ENCODE data around the gene CD81. TPM values are rescaled to one million over a fixed set of nuclear protein-coding genes. Genes with fewer than 3 reads are reported as not detected.
"Not testable (repeated sequence)": the region's sequence is repeated elsewhere in the genome, so short reads cannot be mapped to it uniquely, and the experiment has no call there.

The CD81 gene
- total RNA-seq, 2 experiments from 2014 or later, result 118 to 145 TPM

GRCh38 chr11:2358754-2359442 lies 18.2 kb upstream of the CD81 start:
- no peak overlapping the region for H3K27ac Mint-ChIP-seq
- intact Hi-C loops (cut with DNase I, micrococcal nuclease), result no loop called here
- no peaks in the 10 kb centered on the region for H3K9me3 Mint-ChIP-seq (ENCODE audit: low read depth)
- DNase-seq (no peak), ATAC-seq (no peak)
- H3K27me3 Mint-ChIP-seq, result no peaks in the 10 kb centered on the region
- CTCF ChIA-PET, result interaction anchor here (0.6 to 0.8 kb wide), 2 partner anchors 54 to 58 kb away, joined by 3 read pairs; no protein-coding TSS in a partner anchor
- H3K4me3 Mint-ChIP-seq, result no peak overlapping the region
- H3K36me3 Mint-ChIP-seq (ENCODE audit: low read depth), result no peaks in the 10 kb centered on the region
- POLR2A ChIA-PET, result no interaction called here
- no peaks in the 10 kb centered on the region for H3K4me1 Mint-ChIP-seq

GRCh38 chr11:2359557-2359956 lies 17.6 kb upstream of the CD81 start:
- Mint-ChIP-seq H3K4me1 (no peaks in the 10 kb centered on the region), H3K27ac (no peak overlapping the region), H3K36me3 (ENCODE audit: low read depth) (no peaks in the 10 kb centered on the region), H3K9me3 (ENCODE audit: low read depth) (no peaks in the 10 kb centered on the region), H3K4me3 (no peak overlapping the region), H3K27me3 (no peaks in the 10 kb centered on the region)
- ChIA-PET CTCF (interaction anchor here (0.5 to 0.6 kb wide), 2 partner anchors 55 to 186 kb away, joined by 3 read pairs; no protein-coding TSS in a partner anchor), POLR2A (no interaction called here)
- DNase-seq (no peak), ATAC-seq (no peak)
- intact Hi-C loops (cut with DNase I, micrococcal nuclease), result no loop called here

- Mint-ChIP-seq H3K36me3 (ENCODE audit: low read depth) (no peaks in the 10 kb centered on the region), H3K4me1 (no peaks in the 10 kb centered on the region), H3K27ac (no peak overlapping the region), H3K9me3 (ENCODE audit: low read depth) (no peaks in the 10 kb centered on the region), H3K4me3 (no peak overlapping the region), H3K27me3 (no peaks in the 10 kb centered on the region)
- intact Hi-C loops (cut with DNase I, micrococcal nuclease), result no loop called here
- ChIA-PET CTCF (interaction anchor here (0.5 kb wide), 1 partner anchor 186 kb away, joined by 3 read pairs; no protein-coding TSS in a partner anchor), POLR2A (no interaction called here)
- DNase-seq, result no peak
- no peak for ATAC-seq
Measured at GRCh38 chr11:2360081-2360642, 16.9 kb upstream of the CD81 start.

- POLR2A ChIA-PET, result no interaction called here
- H3K27me3 Mint-ChIP-seq, result no peaks in the 10 kb centered on the region
- H3K36me3 Mint-ChIP-seq (ENCODE audit: low read depth), result no peaks in the 10 kb centered on the region
- no peak overlapping the region for H3K27ac Mint-ChIP-seq
- DNase-seq (no peak), ATAC-seq (no peak)
- H3K9me3 Mint-ChIP-seq (ENCODE audit: low read depth), result no peaks in the 10 kb centered on the region
- no peak overlapping the region for H3K4me3 Mint-ChIP-seq
- intact Hi-C loops (cut with DNase I, micrococcal nuclease), result no loop called here
- no peaks in the 10 kb centered on the region for H3K4me1 Mint-ChIP-seq
- CTCF ChIA-PET, result no interaction called here
Measured at GRCh38 chr11:2361565-2361964, 15.5 kb upstream of the CD81 start.

GRCh38 chr11:2362414-2362813 lies 14.7 kb upstream of the CD81 start:
- ChIA-PET CTCF (no interaction called here), POLR2A (no interaction called here)
- Mint-ChIP-seq H3K27ac (no peak overlapping the region), H3K4me3 (no peak overlapping the region), H3K27me3 (no peaks in the 10 kb centered on the region), H3K36me3 (ENCODE audit: low read depth) (no peaks in the 10 kb centered on the region), H3K9me3 (ENCODE audit: low read depth) (no peaks in the 10 kb centered on the region), H3K4me1 (no peaks in the 10 kb centered on the region)
- intact Hi-C loops (cut with DNase I, micrococcal nuclease), result no loop called here
- ATAC-seq (no peak), DNase-seq (no peak)

GRCh38 chr11:2363130-2363529 lies 14.0 kb upstream of the CD81 start:
- Mint-ChIP-seq H3K27ac (no peak overlapping the region), H3K27me3 (no peaks in the 10 kb centered on the region), H3K36me3 (ENCODE audit: low read depth) (no peaks in the 10 kb centered on the region), H3K4me3 (no peak overlapping the region), H3K4me1 (no peaks in the 10 kb centered on the region), H3K9me3 (ENCODE audit: low read depth) (no peaks in the 10 kb centered on the region)
- ATAC-seq, result no peak
- intact Hi-C loops (cut with DNase I, micrococcal nuclease), result no loop called here
- ChIA-PET POLR2A (no interaction called here), CTCF (interaction anchor here (0.6 kb wide), 1 partner anchor 169 kb away, joined by 3 read pairs; no protein-coding TSS in a partner anchor)
- no peak for DNase-seq

GRCh38 chr11:2363577-2364370 lies 13.3 kb upstream of the CD81 start:
- Mint-ChIP-seq H3K4me1 (no peaks in the 10 kb centered on the region), H3K27me3 (no peaks in the 10 kb centered on the region), H3K27ac (no peak overlapping the region), H3K9me3 (ENCODE audit: low read depth) (no peaks in the 10 kb centered on the region), H3K4me3 (no peak overlapping the region), H3K36me3 (ENCODE audit: low read depth) (no peaks in the 10 kb centered on the region)
- ATAC-seq (no peak), DNase-seq (no peak)
- ChIA-PET CTCF (no interaction called here), POLR2A (no interaction called here)
- intact Hi-C loops (cut with DNase I, micrococcal nuclease), result no loop called here

- H3K9me3 Mint-ChIP-seq (ENCODE audit: low read depth); H3K4me3 Mint-ChIP-seq; DNase-seq; H3K4me1 Mint-ChIP-seq; CTCF ChIA-PET; ATAC-seq; H3K36me3 Mint-ChIP-seq (ENCODE audit: low read depth); POLR2A ChIA-PET; intact Hi-C loops (cut with DNase I, micrococcal nuclease); H3K27ac Mint-ChIP-seq; H3K27me3 Mint-ChIP-seq: not testable (repeated sequence)
Measured at GRCh38 chr11:2364386-2364785, 12.7 kb upstream of the CD81 start.

GRCh38 chr11:2365571-2366210 lies 11.4 kb upstream of the CD81 start:
- Mint-ChIP-seq H3K4me3 (no peak overlapping the region), H3K27ac (no peak overlapping the region), H3K9me3 (ENCODE audit: low read depth) (no peaks in the 10 kb centered on the region), H3K36me3 (ENCODE audit: low read depth) (no peaks in the 10 kb centered on the region), H3K27me3 (no peaks in the 10 kb centered on the region), H3K4me1 (no peaks in the 10 kb centered on the region)
- intact Hi-C loops (cut with DNase I, micrococcal nuclease), result no loop called here
- POLR2A ChIA-PET, result no interaction called here
- no peak for ATAC-seq
- no peak for DNase-seq
- CTCF ChIA-PET, result interaction anchor here (1.4 kb wide), 1 partner anchor 60 kb away, joined by 7 read pairs; no protein-coding TSS in a partner anchor

- H3K27me3 Mint-ChIP-seq, result no peaks in the 10 kb centered on the region
- H3K36me3 Mint-ChIP-seq (ENCODE audit: low read depth), result no peaks in the 10 kb centered on the region
- H3K9me3 Mint-ChIP-seq (ENCODE audit: low read depth), result no peaks in the 10 kb centered on the region
- no peak overlapping the region for H3K27ac Mint-ChIP-seq
- no peak for DNase-seq
- ChIA-PET POLR2A (no interaction called here), CTCF (interaction anchor here (1.4 kb wide), 1 partner anchor 60 kb away, joined by 7 read pairs; no protein-coding TSS in a partner anchor)
- intact Hi-C loops (cut with DNase I, micrococcal nuclease), result no loop called here
- no peaks in the 10 kb centered on the region for H3K4me1 Mint-ChIP-seq
- no peak for ATAC-seq
- no peak overlapping the region for H3K4me3 Mint-ChIP-seq
Measured at GRCh38 chr11:2366276-2366675, 10.8 kb upstream of the CD81 start.

GRCh38 chr11:2366733-2367132 lies 10.4 kb upstream of the CD81 start:
- ATAC-seq (no peak), DNase-seq (no peak)
- Mint-ChIP-seq H3K36me3 (ENCODE audit: low read depth) (no peaks in the 10 kb centered on the region), H3K9me3 (ENCODE audit: low read depth) (no peaks in the 10 kb centered on the region), H3K27me3 (no peaks in the 10 kb centered on the region), H3K4me1 (no peaks in the 10 kb centered on the region), H3K4me3 (no peak overlapping the region), H3K27ac (no peak overlapping the region)
- intact Hi-C loops (cut with DNase I, micrococcal nuclease), result no loop called here
- ChIA-PET POLR2A (no interaction called here), CTCF (interaction anchor here (1.4 to 1.6 kb wide), 2 partner anchors 54 to 61 kb away, joined by 3 to 7 read pairs; no protein-coding TSS in a partner anchor)

All from activated CD4-positive, alpha-beta T cell treated with anti-CD3 and anti-CD28 coated beads for 36 hours (primary cell).